Ovary (tissue), 3 donors: ENCODE data around the gene TC2N.

ENCODE experiments used
- CTCF ChIP-seq, 3 donors: fragments of 450-650 bp in 2 of 3; fragments of 200-600 bp in 1 of 3; IDR thresholded peaks; one replicate each; pipeline versions ENCODE4 v1.5.1 to v1.8.0; 2016 to 2022; ENCODE audit warnings: antibody characterized with exemption in 3 of 3, mild to moderate bottlenecking in 1 of 3
- POLR2A ChIP-seq: fragments of 450-650 bp; IDR thresholded peaks from one replicate; pipeline ENCODE4 v1.6.1; 2017; ENCODE audit warnings: antibody characterized with exemption, mild to moderate bottlenecking, moderate library complexity
- donor health status: DM: no; HTN: no; CAD: no.

GRCh38 chr14:91910196-91910595 is 42.9 kb upstream of the TC2N start:
- TF ChIP-seq CTCF (IDR thresholded peaks at IDR 0.05) (no peak), POLR2A (no peak)
